Measurements from ENCODE around the gene ATG4B.

The ATG4B gene

DNA sequence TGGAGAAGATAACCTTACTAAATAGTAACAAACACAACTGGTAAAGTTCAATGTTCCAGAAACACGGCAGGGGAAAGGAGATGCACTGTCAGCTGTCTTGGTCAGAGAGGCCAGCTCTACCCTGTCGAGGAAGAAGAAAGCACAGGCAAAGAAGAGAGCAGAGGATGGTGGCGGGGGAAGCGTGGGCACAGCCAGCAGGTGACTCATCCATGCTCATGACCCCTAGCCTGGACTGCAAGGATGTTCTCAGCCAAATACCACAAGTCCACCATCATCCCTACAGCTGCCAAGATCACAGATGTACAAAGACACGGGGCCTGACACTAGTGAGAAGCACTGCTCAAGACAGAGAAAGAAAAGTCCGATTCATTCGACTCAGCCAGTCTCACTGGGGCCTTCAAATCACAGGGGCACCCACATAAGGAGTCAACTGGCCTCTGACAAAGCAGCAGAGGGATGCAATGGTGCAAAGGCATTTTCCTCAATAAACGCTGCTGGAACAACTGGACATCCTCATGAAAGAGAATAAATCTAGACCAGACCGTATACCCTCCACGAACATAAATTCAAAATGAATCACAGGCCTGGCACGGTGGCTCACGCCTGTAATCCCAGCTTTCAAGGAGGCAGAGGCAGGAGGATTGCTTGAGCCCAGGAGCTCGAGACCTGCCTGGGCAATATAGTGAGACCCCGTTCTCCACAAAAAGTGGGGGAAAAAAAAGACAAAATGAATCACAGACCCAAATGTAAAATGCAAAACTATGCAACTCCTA is 43.5 kb downstream of the ATG4B start:
- no peak for DNase-seq

DNA sequence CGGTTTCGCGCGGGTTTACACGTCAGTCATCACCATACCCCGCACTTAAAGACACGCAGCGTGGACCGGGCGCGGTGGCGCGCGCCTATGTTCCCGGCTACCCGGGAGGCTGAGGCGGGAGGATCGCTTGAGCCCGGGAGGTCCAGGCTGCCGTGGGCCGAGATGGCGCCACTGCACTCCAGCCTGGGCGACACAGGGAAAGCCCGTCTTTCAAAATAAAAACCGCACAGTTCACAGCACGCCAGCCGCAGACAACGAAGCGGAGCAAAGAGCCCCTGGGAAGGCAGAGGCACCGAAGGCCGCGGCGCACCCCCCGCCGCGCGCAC is 48.8 kb downstream of the ATG4B start:
- peak in 2 of 58 donors; percentile 43 to 49 for DNase-seq

DNA sequence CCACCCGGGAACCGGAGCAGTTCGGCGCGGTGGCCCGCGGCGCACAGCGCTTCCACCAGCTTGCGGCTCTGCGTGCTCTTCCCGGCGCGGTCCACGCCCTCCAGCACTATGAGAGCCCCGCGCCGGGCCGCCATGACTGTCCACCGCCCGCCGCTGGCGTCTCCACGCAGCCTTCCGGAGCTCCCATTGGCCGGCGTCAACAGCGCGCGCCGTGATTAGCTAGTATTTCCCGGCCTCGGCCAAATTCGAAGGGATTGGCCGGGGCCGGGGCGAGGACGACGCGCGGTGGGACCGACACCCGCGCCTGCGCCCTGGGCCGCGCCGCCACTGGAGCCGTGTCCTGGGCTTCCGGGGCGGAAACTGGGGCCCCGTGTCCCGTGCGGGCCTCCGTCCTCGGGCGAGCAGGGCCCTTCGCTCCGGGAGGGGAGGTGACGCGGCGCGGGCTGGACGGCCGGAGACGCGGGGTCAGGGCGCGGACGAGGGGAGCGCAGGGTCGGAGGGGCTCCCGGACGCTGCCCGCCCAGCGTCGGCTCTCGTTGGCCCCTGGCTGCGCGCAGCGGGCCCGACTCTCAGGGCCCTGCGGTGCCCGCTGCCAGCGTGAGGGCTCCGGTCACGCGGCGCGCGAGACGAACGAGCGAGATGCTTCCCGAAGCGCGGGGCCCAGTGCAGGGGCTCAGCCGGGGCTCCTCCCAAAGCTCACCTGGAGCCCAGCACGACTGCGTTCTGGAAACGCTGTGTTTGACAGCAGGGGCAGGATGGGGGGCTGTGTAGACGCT is 49.3 kb downstream of the ATG4B start, which contains the start of gene DTYMK:
Gene DTYMK (minus strand): TSS at position 166 of the 776 bp plus-strand sequence. CDS start 32 bp downstream, at position 134.
- DNase-seq: peak; percentile 81 to 98 (median 95)

DNA sequence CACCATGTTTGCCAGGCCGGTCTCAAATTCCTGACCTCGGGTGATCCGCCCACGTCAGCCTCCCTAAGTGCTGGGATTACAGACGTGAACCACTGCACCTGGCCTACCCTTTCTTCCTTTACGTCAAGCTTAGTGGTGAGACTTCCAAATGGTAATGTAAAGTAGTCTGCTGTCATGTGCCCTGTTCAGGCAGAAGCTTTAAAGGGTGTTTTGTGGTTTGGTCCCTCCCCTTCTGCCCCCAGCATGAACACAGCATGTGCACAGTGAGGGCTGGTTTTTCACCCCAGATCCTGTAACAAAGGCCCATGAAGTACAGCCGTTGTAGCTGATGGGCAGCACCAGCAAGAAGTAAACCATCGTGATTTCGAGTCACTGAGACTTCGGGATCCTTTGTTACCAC is 51.8 kb downstream of the ATG4B start:
- no peak for DNase-seq

DNA sequence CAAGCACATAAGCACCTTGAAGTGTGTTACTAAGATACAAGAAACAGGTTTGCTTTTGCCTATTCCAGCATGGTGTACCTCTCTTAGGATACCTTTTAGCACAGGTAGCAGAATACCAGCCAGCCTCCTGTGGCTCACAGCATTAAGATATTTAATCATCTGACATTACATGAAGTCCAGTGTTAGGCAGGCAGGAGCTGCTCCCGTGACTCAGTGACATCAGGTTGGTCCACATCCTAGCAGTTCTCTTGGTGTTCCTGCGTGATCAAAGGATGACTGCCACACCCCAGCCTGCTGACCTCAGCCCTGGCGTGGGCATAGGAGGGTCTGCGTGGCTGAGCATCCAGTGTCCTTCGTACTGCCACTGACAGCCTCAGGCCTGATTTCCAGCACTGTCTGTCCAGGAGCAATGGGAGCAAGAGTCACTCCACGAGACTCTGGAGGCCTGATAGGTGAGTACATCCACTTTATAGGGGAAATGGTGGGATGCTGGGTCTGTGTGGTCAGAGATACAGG is 52.8 kb downstream of the ATG4B start:
- DNase-seq: no peak

DNA sequence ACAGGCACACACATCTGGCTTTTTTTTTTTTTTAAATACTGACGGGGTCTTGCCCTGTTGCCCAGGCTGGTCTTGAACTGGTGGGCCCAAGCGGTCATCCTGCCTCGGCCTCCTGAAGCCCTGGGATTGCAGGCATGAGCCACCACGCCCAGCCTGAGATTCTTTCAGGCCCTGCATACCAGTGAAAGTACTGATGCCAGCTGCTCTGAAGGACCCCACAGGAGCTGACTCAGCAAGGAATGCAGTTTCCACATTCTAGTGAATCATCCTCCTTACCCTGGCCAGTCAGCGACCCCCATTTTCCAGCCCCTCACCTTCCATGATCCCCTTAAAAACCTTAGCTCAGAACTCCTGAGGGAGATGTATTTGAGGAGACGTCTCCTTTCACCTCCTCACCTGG is 55.0 kb downstream of the ATG4B start:
- DNase-seq: no peak

DNA sequence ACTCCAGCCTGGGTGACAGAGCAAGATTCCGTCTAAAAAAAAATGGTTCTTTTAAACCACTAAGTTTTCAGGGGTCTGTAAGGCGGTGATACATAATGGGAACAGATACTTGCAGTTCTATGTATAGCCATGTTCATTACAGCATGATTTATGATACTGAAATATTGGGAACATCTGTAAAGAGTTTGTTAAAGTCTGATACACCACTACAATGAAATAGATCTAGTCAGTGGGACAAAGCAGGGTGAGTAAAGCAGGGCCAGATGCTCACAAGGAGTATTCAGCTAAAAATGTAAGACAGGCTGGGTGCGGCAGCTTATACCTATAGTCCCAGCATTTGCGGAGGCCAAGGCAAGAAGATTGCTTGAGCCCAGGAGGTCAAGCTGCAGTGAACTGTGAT is 58.2 kb downstream of the ATG4B start:
- DNase-seq: no peak

DNA sequence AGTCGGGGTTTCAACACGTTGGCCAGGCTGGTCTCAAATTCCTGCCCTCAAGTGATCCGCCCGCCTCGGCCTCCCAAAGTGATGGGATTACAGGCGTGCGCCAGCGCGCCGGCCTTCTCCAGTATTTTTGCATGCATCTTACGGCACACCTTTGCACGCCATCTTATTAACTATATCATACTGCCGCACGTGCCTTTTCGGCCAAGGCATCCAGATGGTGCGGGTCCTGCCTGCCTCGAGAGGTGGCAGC is 63.6 kb downstream of the ATG4B start:
- peak in 2 of 58 donors; percentile 48 to 58 for DNase-seq

DNA sequence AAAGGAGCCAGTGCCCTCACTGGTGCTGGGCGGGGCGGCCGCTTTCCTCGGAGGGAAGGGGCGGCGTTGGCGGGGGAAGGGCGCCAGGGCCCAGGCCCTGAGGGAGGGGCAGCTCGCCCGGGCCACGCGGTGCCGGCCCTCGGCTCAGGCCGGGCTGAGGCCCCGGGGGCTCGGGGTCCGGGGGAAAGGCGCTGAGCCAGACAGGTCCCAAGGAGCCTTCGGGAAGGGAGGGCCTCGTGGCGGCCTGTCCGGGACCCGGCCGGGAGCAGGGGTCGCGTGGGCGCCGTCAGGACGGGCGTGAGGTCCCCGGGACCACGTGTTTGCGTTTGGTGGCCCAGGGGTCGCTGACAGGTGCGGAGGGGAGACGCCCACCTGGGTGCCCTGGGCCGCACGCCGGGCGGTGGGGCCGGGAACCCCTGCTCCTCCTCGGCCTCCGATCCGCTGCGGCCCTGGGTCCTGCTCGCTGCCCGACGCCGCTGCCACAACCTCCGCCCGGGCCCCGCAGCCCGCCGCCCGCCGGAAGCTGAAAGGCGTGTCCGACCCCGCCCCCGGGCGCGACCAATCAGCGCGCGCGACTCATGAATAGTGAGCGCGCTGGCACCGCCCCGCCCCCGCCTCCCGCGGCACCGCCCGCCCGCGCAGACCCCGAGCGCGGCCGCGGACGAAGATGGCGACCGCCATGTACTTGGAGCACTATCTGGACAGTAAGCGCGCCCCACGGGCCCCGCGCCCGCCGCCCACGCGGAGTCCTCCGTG is 64.1 kb downstream of the ATG4B start, which contains the start of gene ING5:
Gene ING5 (plus strand): TSS at position 641 of the 756 bp plus-strand sequence. CDS start 27 bp downstream, at position 668.
- peak; percentile 46 to 96 (median 88) for DNase-seq

DNA sequence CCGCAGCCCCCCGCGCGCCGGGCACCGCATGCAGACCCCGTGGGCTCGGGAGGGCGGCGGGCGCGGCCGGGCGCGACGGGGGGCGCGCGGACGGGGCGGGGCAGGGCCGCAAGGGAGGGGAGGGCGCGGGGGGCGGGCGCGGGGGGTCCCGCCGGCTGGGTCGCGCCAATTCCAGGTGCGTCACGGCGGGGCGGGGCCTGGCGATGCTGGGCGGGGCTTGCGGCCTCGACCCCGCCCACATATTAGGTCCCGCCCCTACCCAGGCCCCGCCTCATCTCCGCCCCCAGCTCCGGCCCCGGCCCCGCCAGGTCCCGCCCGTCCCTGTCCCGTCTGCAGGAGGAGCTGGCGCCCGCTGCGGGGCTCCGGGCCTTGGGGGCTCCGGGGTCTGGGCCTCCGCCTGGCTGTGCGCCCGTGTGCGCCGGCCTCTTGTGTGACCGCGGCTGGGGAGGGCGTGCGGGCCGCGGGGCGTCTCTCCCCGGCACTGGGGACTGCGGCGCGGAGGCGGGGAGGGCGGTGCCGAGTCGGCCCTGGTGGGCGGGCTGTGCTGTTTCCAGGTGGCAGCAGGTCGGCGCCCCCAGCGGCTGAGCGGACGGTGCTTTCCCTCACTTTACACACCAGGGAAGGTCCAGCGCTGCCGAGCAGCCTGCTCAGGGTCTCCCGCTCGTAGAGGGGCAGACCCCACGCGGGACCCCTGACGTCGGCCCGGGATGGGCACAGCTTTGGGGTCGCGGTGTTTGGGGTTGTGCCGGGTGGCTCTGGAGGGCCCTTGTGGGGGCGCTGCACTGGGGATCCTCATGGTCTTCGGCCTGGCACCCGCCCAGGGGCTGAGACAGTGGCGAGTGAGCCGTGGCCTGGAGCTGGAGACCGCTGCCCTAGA is 64.9 kb downstream of the ATG4B start:
- DNase-seq: peak; percentile 9 to 93 (median 80)

DNA sequence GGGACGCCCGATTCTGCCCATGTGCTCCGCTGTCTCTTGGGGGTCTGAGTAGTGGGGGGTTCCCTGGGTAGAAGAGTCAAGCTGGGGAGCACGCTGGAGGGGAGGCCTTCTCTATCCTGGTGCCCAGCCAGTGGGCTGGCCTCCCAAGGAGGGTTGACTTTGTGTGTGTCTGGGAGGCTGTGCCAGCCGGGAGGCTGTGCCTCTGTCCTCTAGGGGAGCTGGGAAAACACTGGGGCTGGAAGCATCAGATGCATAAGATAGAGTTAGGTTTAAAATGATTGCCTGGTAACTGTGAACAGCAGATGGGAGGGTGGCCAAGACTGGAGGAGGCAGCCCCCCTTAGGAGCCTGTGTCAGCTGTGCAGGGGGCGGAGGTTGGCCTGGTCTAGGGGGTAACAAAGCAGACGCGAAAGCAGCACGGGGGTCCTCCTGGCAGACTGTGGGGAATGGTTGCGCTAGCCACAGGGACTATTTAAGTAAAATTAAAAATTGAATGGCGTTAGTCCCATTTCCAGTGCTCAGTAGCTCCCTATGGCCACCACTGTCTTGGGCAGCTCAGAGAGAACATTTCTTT is 65.6 kb downstream of the ATG4B start:
- peak in 17 of 58 donors; percentile 4 to 66 (median 34) for DNase-seq

DNA sequence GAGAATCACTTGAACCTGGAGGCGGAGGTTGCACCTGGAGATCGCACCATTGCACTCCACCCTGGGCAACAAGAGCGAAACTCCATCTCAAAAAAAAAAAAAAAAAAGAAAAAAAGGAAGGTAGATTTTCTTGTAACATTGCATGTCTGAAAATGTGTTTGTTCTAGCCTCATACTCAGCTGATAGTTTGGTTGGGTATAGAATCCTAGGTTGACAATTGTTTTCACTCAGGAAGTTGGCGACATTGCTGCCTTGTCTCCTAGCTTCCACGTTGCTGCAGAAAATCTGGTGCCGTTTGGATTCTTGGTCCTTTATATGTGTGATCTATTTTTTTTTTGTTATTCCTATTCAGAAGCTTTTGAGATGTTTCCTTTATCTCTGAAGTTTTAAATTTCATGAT is 69.0 kb downstream of the ATG4B start:
- no peak for DNase-seq

DNA sequence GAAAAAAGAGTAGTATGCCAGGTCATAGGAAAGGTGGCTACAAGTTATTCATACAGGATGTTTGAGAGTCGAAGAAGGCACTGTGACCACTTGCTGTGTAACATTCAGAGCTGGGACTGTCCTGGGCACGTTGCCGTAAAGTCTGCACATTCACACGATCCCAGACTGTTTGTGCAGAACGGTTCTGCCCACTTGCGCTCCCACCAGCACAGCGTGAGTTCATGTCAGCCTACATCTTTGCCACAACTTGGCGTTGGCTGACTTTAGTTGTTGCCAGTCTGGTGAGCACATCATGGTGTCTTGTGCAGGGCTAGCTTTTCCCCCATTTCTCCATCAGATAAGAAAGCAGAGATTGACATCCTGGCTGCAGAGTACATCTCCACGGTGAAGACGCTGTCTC is 71.4 kb downstream of the ATG4B start:
- peak in 10 of 58 donors; percentile 4 to 69 (median 28) for DNase-seq

DNA sequence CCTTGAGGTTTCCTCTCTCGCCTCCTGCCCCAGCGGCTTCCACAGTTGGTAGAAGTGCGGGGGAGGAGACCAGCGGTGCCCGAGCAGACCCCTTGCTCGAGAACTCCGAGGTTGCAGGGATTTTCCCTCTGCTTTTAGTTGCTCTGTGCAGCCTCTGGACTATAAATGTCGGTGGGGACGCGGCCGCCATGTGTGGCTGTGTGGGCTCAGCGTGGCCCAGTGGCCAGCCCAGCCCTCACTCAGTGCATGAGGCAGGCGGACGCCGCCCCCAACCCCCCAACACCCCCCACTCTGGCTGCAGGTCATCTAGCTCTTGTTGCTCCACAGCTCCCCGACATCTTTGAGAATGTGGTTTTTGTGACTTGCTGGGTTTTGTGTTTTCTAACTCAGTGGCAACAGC is 81.6 kb downstream of the ATG4B start:
- DNase-seq: no peak

DNA sequence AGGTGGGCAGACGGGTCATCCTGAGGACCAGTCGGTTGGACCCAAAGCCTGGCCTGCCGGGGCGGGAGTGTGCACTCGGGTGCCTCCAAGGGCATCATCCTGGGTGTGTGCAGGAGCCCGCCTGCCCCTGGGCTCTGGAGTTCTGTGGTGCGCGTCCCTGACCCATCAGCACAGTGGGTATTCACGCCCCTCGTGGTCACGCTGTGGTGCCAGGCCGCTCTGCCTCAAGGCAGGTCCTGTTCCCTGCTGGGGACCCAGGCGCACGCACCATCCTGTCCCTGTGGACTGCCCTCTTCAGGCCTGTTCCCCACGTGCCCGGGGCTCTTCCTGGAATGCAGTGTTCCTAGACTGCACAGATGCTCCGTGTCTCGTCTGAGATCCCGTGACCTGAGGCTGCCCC is 82.6 kb downstream of the ATG4B start:
- DNase-seq: no peak

DNA sequence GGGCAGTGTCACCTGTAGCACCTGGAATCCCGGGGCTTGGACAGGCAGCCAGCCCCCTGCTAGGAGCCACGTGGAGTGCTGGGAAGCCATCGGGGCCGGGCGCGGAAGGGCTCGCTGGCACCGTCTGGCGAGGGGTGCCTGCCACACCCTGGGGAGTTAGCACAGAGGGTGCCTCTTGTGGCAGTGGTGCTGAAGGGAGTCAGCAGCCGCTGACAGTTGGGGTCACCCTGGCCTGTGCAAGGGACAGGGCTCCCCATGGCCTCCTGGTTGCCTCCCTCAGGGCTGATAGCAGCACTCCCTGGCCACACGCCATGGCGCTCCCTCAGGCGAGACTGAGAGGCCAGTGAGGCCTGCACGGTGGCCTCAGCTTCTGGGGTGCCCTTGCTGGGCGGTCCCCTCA is 83.1 kb downstream of the ATG4B start:
- DNase-seq: no peak

DNA sequence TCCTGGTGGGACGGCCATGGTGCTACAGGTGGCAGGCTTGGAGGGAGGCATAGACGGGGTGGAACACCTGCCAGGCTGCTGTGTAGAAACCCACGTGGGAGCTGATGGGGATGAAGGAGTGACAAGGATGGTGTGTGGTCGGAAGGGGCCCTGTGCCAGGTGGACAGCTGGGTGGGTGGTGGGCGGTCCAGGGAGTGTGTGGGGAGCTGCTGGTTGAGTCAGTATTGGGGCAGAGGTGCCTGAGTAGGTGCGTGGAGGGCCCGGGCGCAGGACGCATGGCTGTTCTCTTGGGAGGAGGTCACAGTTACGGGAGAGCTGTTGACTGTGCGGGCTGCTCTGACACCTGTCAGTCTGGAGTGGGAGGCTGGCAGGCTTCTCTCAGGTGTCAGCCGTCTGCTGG is 84.4 kb downstream of the ATG4B start:
- DNase-seq: no peak

DNA sequence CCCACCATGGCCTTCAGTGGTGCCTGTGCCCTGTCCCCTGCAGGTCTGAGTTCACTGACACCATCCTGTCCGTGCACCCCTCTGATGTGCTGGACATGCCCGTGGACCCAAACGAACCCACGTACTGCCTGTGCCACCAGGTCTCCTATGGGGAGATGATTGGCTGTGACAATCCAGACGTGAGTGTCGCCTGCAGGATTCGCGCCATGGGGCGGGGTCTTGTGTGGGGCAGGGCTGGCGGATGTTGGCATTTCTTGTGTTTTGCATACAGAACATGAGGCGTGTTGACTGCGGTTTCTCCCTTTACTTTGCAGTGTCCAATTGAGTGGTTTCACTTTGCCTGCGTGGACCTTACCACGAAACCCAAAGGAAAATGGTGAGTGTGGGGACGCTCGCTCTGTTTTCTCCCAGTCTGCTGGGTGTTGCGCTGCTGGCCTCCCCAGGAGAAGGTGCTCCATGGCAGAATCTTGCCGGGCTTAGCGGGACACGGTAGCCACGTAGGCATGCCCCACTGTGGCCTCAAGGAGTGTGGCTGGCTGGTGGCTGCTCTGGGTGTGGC is 85.5 kb downstream of the ATG4B start:
- no peak for DNase-seq
